ENCODE results near the gene RTP3.
"Not testable (repeated sequence)": the region's sequence is repeated elsewhere in the genome, so short reads cannot be mapped to it uniquely, and the experiment has no call there.

GRCh38 chr3:46548611-46549010 lies 50.8 kb downstream of the RTP3 start:
- not testable (repeated sequence) for TF ChIP-seq CTCF, POLR2A (IDR thresholded peaks at IDR 0.05)

Data from sigmoid colon (tissue), 3 donors.